ENCODE measurements around the gene ASIC4. TPM values are rescaled to one million over a fixed set of nuclear protein-coding genes. Genes with fewer than 3 reads are reported as not detected.
A peak's percentile ranks its signal among the peaks of the same experiment; 100 is the strongest.

ASIC4 gene
- total RNA-seq, 2 experiments from 2014 or later = not detected

DNA sequence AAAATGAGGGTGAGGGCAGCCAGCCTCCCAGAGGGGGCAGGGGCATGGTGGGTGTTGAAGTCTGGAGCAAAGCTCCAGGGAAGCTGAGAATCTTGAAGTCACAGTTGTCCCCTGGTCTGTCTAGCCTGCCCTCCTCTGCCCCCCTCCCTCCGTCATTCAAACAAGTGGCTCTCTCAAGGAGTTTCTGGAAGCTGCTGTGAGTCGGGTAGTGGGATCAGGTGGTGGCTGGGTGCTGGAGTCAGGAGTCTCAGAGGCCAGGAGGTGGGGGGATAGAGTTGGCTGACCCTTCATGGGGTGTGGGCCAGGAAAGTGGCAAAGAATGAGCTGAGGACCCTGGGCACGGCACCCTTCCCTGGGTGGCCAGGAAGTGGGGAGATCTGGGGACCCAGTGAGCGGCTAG is 495 bp upstream of the ASIC4 start:
- peaks cover 21% of the 10 kb centered on the region for H3K4me1 Mint-ChIP-seq
- no peaks in the 10 kb centered on the region for H3K36me3 Mint-ChIP-seq
- peaks cover 93% of the 10 kb centered on the region for H3K27me3 Mint-ChIP-seq
- H3K4me3 Mint-ChIP-seq = peak overlapping the region; percentile 9
- no peak overlapping the region for H3K27ac Mint-ChIP-seq
- no peak for DNase-seq
- H3K9me3 Mint-ChIP-seq = no peaks in the 10 kb centered on the region

- H3K36me3 Mint-ChIP-seq = no peaks in the 10 kb centered on the region
- peaks cover 16% of the 10 kb centered on the region for H3K4me1 Mint-ChIP-seq
- no peak overlapping the region for H3K4me3 Mint-ChIP-seq
- no peak for DNase-seq
- no peak overlapping the region for H3K27ac Mint-ChIP-seq
- no peaks in the 10 kb centered on the region for H3K9me3 Mint-ChIP-seq
- peaks cover 92% of the 10 kb centered on the region for H3K27me3 Mint-ChIP-seq
These were observed 554 bp downstream of the ASIC4 start for GRCh38 chr2:219514836-219515235.

GRCh38 chr2:219515874-219516629 is 1.8 kb downstream of the ASIC4 start:
- Mint-ChIP-seq H3K36me3 (no peaks in the 10 kb centered on the region), H3K9me3 (no peaks in the 10 kb centered on the region), H3K4me1 (peaks cover 10% of the 10 kb centered on the region), H3K27ac (no peak overlapping the region), H3K4me3 (no peak overlapping the region), H3K27me3 (peaks cover 89% of the 10 kb centered on the region)
- DNase-seq = no peak

DNA sequence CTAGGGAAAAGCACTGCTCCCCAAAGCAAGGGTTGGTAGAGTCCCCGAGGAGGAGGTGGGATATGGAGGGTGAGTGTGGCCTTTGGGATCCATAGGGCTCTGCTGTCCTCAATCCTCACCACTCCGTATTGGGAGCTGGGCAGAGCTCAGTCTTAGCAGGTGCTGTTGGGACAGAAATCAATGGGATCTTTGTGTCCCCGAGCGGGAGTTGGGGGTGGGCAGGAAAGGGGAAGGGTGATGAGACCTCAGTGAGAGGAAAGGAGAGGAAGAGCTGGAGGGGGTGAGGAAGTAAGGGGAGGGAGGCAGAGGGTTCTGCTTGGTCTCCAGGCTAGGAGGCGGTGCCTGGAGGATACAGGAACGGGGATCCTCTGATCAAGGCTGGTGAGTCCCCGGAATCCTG is 2.6 kb downstream of the ASIC4 start:
- Mint-ChIP-seq H3K27me3 (peaks cover 89% of the 10 kb centered on the region), H3K9me3 (no peaks in the 10 kb centered on the region), H3K4me3 (no peak overlapping the region), H3K4me1 (peaks cover 15% of the 10 kb centered on the region), H3K27ac (no peak overlapping the region), H3K36me3 (no peaks in the 10 kb centered on the region)
- DNase-seq = no peak

DNA sequence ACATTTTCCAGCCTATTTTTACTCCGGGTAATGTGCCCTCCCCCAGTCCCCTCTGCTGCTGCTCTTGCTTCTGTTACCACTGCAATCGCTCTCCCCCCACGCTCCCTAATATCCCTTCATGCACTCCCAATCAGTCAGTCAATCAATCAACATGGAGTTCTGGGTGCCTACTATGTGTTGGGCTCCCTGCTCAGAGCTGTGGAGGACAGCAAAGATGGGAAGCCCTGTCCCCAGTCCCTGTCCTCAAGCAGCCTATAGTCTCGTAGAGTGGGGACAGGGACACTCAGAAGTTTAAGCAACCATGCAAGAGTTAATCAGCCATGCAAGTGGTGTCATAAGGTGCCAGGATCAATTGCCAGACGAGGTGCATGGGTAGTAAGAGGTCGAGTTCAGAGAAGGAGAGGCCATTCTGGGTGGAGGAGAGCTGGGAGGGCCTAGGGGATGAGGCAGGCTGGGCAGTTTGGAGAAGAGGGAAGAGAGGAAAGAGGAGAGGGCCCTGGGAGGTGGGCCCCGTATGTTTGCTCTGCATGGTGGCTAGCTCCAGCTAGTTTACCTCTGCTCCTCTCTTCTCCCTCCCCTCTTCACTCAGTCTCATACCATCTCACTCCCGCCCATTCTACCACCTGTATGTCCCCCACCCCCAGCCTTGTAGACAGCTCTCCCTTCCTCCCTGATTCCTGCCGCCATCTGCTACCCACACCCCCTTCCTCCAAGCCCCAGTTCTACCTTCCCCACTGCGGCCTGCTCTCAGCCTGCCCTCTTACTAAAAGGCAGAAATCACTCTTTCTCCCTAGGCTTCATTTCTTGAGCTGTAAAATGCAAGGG is 3.9 kb downstream of the ASIC4 start:
- DNase-seq = no peak
- no peaks in the 10 kb centered on the region for H3K36me3 Mint-ChIP-seq
- peaks cover 16% of the 10 kb centered on the region for H3K4me1 Mint-ChIP-seq
- no peaks in the 10 kb centered on the region for H3K9me3 Mint-ChIP-seq
- no peak overlapping the region for H3K4me3 Mint-ChIP-seq
- no peak overlapping the region for H3K27ac Mint-ChIP-seq
- H3K27me3 Mint-ChIP-seq = peaks cover 82% of the 10 kb centered on the region

- H3K4me3 Mint-ChIP-seq = no peak overlapping the region
- H3K9me3 Mint-ChIP-seq = no peaks in the 10 kb centered on the region
- H3K4me1 Mint-ChIP-seq = peaks cover 7% of the 10 kb centered on the region
- DNase-seq = no peak
- H3K36me3 Mint-ChIP-seq = no peaks in the 10 kb centered on the region
- H3K27ac Mint-ChIP-seq = no peak overlapping the region
- peaks cover 83% of the 10 kb centered on the region for H3K27me3 Mint-ChIP-seq
These were observed 5.2 kb downstream of the ASIC4 start for GRCh38 chr2:219519526-219519916.

GRCh38 chr2:219520079-219520478 is 5.8 kb downstream of the ASIC4 start:
- H3K9me3 Mint-ChIP-seq = no peaks in the 10 kb centered on the region
- H3K36me3 Mint-ChIP-seq = no peaks in the 10 kb centered on the region
- peaks cover 7% of the 10 kb centered on the region for H3K4me1 Mint-ChIP-seq
- peaks cover 86% of the 10 kb centered on the region for H3K27me3 Mint-ChIP-seq
- H3K27ac Mint-ChIP-seq = no peak overlapping the region
- H3K4me3 Mint-ChIP-seq = no peak overlapping the region
- no peak for DNase-seq

- DNase-seq = no peak
- Mint-ChIP-seq H3K4me1 (peaks cover 7% of the 10 kb centered on the region), H3K9me3 (no peaks in the 10 kb centered on the region), H3K4me3 (no peak overlapping the region), H3K27me3 (peaks cover 84% of the 10 kb centered on the region), H3K36me3 (no peaks in the 10 kb centered on the region), H3K27ac (no peak overlapping the region)
These were observed 7.0 kb downstream of the ASIC4 start for GRCh38 chr2:219521066-219521880.

- no peak for DNase-seq
- peaks cover 7% of the 10 kb centered on the region for H3K4me1 Mint-ChIP-seq
- H3K9me3 Mint-ChIP-seq = no peaks in the 10 kb centered on the region
- no peaks in the 10 kb centered on the region for H3K36me3 Mint-ChIP-seq
- H3K27me3 Mint-ChIP-seq = peaks cover 82% of the 10 kb centered on the region
- H3K27ac Mint-ChIP-seq = no peak overlapping the region
- no peak overlapping the region for H3K4me3 Mint-ChIP-seq
These were observed 8.1 kb downstream of the ASIC4 start for GRCh38 chr2:219522111-219523030.

GRCh38 chr2:219523031-219523671 is 8.9 kb downstream of the ASIC4 start:
- DNase-seq = no peak
- Mint-ChIP-seq H3K27me3 (peaks cover 81% of the 10 kb centered on the region), H3K4me1 (peaks cover 7% of the 10 kb centered on the region), H3K36me3 (no peaks in the 10 kb centered on the region), H3K4me3 (no peak overlapping the region), H3K27ac (no peak overlapping the region), H3K9me3 (no peaks in the 10 kb centered on the region)

GRCh38 chr2:219524817-219525216 is 10.5 kb downstream of the ASIC4 start:
- Mint-ChIP-seq H3K27ac (no peak overlapping the region), H3K27me3 (peaks cover 84% of the 10 kb centered on the region), H3K9me3 (no peaks in the 10 kb centered on the region), H3K36me3 (no peaks in the 10 kb centered on the region), H3K4me1 (peaks cover 7% of the 10 kb centered on the region), H3K4me3 (no peak overlapping the region)
- DNase-seq = no peak

GRCh38 chr2:219525533-219526232 is 11.4 kb downstream of the ASIC4 start:
- Mint-ChIP-seq H3K9me3 (no peaks in the 10 kb centered on the region), H3K36me3 (no peaks in the 10 kb centered on the region), H3K27ac (no peak overlapping the region), H3K4me1 (peaks cover 7% of the 10 kb centered on the region), H3K4me3 (no peak overlapping the region), H3K27me3 (peaks cover 85% of the 10 kb centered on the region)
- no peak for DNase-seq

DNA sequence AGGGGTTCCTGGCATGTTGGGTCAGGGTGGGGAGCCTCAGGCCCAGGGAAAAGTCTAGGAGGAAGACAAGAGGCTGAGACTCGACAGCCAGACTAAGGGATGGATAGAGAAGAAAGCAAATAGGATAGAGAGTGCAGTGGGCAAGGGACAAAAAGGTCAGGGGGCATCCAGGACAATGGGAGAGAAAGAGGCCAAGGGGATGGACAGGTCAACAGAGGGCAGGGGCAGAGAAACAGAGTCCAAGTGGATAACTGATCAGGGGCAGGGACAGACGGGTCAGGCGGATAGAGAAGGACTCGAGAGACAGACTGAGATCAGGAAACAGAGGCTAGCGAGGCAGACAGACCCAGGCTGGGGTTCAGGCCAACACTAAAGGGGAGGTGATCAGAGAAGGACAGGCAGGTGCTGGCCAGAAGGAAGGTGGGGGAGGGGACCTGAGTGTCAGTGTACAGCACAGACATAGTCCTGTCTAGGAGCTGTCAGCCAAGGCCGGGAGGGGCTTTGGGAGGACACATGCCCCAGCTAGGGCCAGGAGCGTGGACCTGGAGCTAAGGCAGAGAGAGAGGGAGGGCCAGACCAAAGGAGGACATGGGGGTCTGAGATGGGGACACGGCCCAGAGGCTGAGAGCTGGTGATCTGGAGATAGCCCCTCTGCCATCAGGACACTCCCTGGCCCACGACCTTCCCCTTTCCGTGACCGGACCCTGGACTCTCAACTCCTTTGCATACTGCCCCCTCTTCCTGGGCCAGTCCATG is 12.2 kb downstream of the ASIC4 start:
- peaks cover 86% of the 10 kb centered on the region for H3K27me3 Mint-ChIP-seq
- no peaks in the 10 kb centered on the region for H3K36me3 Mint-ChIP-seq
- H3K27ac Mint-ChIP-seq = no peak overlapping the region
- H3K9me3 Mint-ChIP-seq = no peaks in the 10 kb centered on the region
- H3K4me1 Mint-ChIP-seq = peaks cover 5% of the 10 kb centered on the region
- no peak for DNase-seq
- no peak overlapping the region for H3K4me3 Mint-ChIP-seq
